H1 (cell line): ENCODE results near the gene WASF3. TPM values are rescaled to one million over a fixed set of nuclear protein-coding genes. Genes with fewer than 3 reads are reported as not detected.
"Not testable (repeated sequence)": the region's sequence is repeated elsewhere in the genome, so short reads cannot be mapped to it uniquely, and the experiment has no call there.

Experiments
- CTCF ChIA-PET: fragments of 300-600 bp; sonication (Branson Sonifier 250); formaldehyde crosslinking; loops from one replicate; lab custom pipeline; 2021; ENCODE audit not compliant: partially characterized antibody; lab: Charles Lee
- POLR2A ChIA-PET: fragments of 300-600 bp; sonication (Branson Sonifier 250); formaldehyde crosslinking; loops from one replicate; lab custom pipeline; 2021; ENCODE audit warnings: inconsistent platforms; ENCODE audit not compliant: partially characterized antibody; lab: Charles Lee
- DNase-seq, 2 experiments: peaks; one replicate each; pipeline versions ENCODE4 v3.0.0 to v3.0.0-alpha.2; 2010 to 2022; ENCODE audit warnings: low spot score in 2 of 2, low read depth in 1 of 2, mixed read lengths in 1 of 2
- FAIRE-seq: peaks from 2 replicates; lab custom pipeline; 2011; peaks lifted over from hg19 to GRCh38; lab: Jason Lieb, UNC
- H2AFZ ChIP-seq: 2 replicates; pipeline ENCODE4 v1.8.1; 2012; ENCODE audit warnings: low read length, inconsistent platforms
- H2AK5ac ChIP-seq: 2 replicates; pipeline ENCODE4 v1.6.1; 2013; ENCODE audit warnings: low read depth, low read length
- H2BK120ac ChIP-seq: replicated peaks from 2 replicates; pipeline ENCODE3; 2013; ENCODE audit warnings: low read depth, low read length, inconsistent platforms
- H2BK12ac ChIP-seq: 2 replicates; pipeline ENCODE4 v1.6.1; 2013; ENCODE audit warnings: low read depth, low read length
- H2BK15ac ChIP-seq: 2 replicates; pipeline ENCODE4 v1.6.1; 2013; ENCODE audit warnings: low read length
- H2BK20ac ChIP-seq: 2 replicates; pipeline ENCODE4 v1.6.1; 2013; ENCODE audit warnings: low read length
- H2BK5ac ChIP-seq: 2 replicates; pipeline ENCODE4 v1.6.1; 2013; ENCODE audit warnings: low read depth, low read length
- H3K14ac ChIP-seq: 2 replicates; pipeline ENCODE4 v1.6.1; 2013; ENCODE audit warnings: inconsistent platforms; ENCODE audit not compliant: insufficient read length
- H3K18ac ChIP-seq: 2 replicates; pipeline ENCODE4 v1.6.1; 2013; ENCODE audit warnings: low read length; ENCODE audit errors: extremely low read depth
- H3K23ac ChIP-seq: 2 replicates; pipeline ENCODE4 v1.6.1; 2013; ENCODE audit warnings: inconsistent platforms; ENCODE audit not compliant: insufficient read length
- H3K23me2 ChIP-seq: 2 replicates; pipeline ENCODE4 v1.6.1; 2013; ENCODE audit warnings: low read depth, low read length
- H3K27ac ChIP-seq: 2 replicates; pipeline ENCODE4 v1.6.1; 2011; ENCODE audit warnings: low read depth, low read length, inconsistent platforms
- H3K27me3 ChIP-seq, 4 experiments: replicated peaks in 1 of 4; 1 replicate in 1 of 4; 2 replicates in 3 of 4; pipeline versions ENCODE4 v1.6.1 to v1.8.1; 2011 to 2013; ENCODE audit warnings: low read length in 3 of 4, mild to moderate bottlenecking in 3 of 4, inconsistent platforms in 2 of 4, mixed read lengths in 2 of 4, moderate library complexity in 1 of 4; ENCODE audit not compliant: control insufficient read depth in 3 of 4, insufficient read depth in 3 of 4; ENCODE audit errors: extremely low read depth in 1 of 4
- H3K36me3 ChIP-seq, 4 experiments: 2 replicates each; pipeline versions ENCODE4 v1.6.1 to v1.8.1; 2011 to 2013; ENCODE audit warnings: mild to moderate bottlenecking in 4 of 4, low read length in 3 of 4, moderate library complexity in 2 of 4, control low read depth in 1 of 4, inconsistent platforms in 1 of 4; ENCODE audit not compliant: insufficient read depth in 4 of 4, control insufficient read depth in 2 of 4
- H3K4ac ChIP-seq: replicated peaks from 2 replicates; pipeline ENCODE3; 2013; ENCODE audit warnings: low read length, low read depth, mixed read lengths, inconsistent platforms; ENCODE audit not compliant: insufficient read length
- H3K4me1 ChIP-seq, 4 experiments: replicated peaks in 1 of 4; 1 replicate in 1 of 4; 2 replicates in 3 of 4; pipeline versions ENCODE4 v1.6.1 to v1.8.1; 2011 to 2013; ENCODE audit warnings: low read length in 3 of 4, inconsistent platforms in 2 of 4, mixed read lengths in 1 of 4; ENCODE audit not compliant: insufficient read depth in 4 of 4, control insufficient read depth in 3 of 4
- H3K4me2 ChIP-seq, 2 experiments: 2 replicates each; pipeline versions ENCODE4 v1.6.1 to v1.8.1; 2011 to 2013; ENCODE audit warnings: low read depth in 2 of 2, low read length in 2 of 2, control low read depth in 1 of 2, inconsistent platforms in 1 of 2, mild to moderate bottlenecking in 1 of 2; ENCODE audit not compliant: insufficient read depth in 1 of 2
- H3K4me3 ChIP-seq, 4 experiments: fragments of 200-600, 300-600 bp in 1 of 4; sonication (generic), shearing (Covaris generic), sonication (Bioruptor Twin) in 1 of 4; 2 replicates each; pipeline versions ENCODE4 v1.5.1 to v1.8.1; 2011 to 2016; ENCODE audit warnings: low read length in 4 of 4, low read depth in 3 of 4, control low read depth in 2 of 4, inconsistent platforms in 2 of 4, mild to moderate bottlenecking in 2 of 4, mixed read lengths in 1 of 4, moderate library complexity in 1 of 4; ENCODE audit not compliant: insufficient read depth in 2 of 4; ENCODE audit errors: extremely low read depth in 1 of 4
- H3K56ac ChIP-seq: replicated peaks from 2 replicates; pipeline ENCODE3; 2013; ENCODE audit warnings: low read depth, mild to moderate bottlenecking, mixed read lengths, low read length, inconsistent platforms; ENCODE audit not compliant: insufficient read length
- H3K79me1 ChIP-seq: 2 replicates; pipeline ENCODE4 v1.6.1; 2013; ENCODE audit warnings: low read depth, low read length, control low read depth
- H3K79me2 ChIP-seq, 2 experiments: 2 replicates each; pipeline versions ENCODE4 v1.6.1 to v1.8.1; 2012 to 2013; ENCODE audit warnings: low read length in 2 of 2, mild to moderate bottlenecking in 2 of 2, inconsistent platforms in 1 of 2; ENCODE audit not compliant: insufficient read depth in 2 of 2, control insufficient read depth in 1 of 2
- H3K9ac ChIP-seq, 4 experiments: replicated peaks in 1 of 4; 1 replicate in 1 of 4; 2 replicates in 3 of 4; pipeline versions ENCODE4 v1.6.1 to v1.8.1; 2011 to 2013; ENCODE audit warnings: low read depth in 3 of 4, low read length in 3 of 4, control low read depth in 2 of 4, mild to moderate bottlenecking in 2 of 4, moderate library complexity in 2 of 4, inconsistent platforms in 1 of 4; ENCODE audit errors: extremely low read depth in 1 of 4
- H3K9me3 ChIP-seq, 2 experiments: 2 replicates each; pipeline versions ENCODE4 v1.6.1 to v1.8.1; 2012 to 2013; ENCODE audit warnings: mild to moderate bottlenecking in 2 of 2, moderate library complexity in 2 of 2, control low read depth in 1 of 2, inconsistent platforms in 1 of 2, low read depth in 1 of 2, low read length in 1 of 2, mixed read lengths in 1 of 2; ENCODE audit not compliant: insufficient read depth in 2 of 2
- H4K20me1 ChIP-seq, 2 experiments: replicated peaks in 1 of 2; 2 replicates each; pipeline versions ENCODE3 to v1.8.1; 2011 to 2013; ENCODE audit warnings: inconsistent platforms in 2 of 2, low read length in 2 of 2, mild to moderate bottlenecking in 1 of 2; ENCODE audit not compliant: insufficient read depth in 2 of 2, control insufficient read depth in 1 of 2
- H4K5ac ChIP-seq: 2 replicates; pipeline ENCODE4 v1.6.1; 2013; ENCODE audit warnings: low read length, low read depth, mixed read lengths, inconsistent platforms; ENCODE audit not compliant: insufficient read length
- H4K8ac ChIP-seq: 2 replicates; pipeline ENCODE4 v1.8.0; 2013; ENCODE audit warnings: mild to moderate bottlenecking, moderate library complexity, low read length, inconsistent platforms; ENCODE audit not compliant: insufficient read depth; ENCODE audit errors: extremely low read depth
- H4K91ac ChIP-seq: replicated peaks from 2 replicates; pipeline ENCODE3; 2013; ENCODE audit warnings: low read length, mixed read lengths, inconsistent platforms; ENCODE audit not compliant: insufficient read length
- KDM4A ChIP-seq: IDR thresholded peaks from one replicate; pipeline ENCODE4 v1.7.1; 2012; ENCODE audit warnings: low read depth, mild to moderate bottlenecking, moderate library complexity, low read length, inconsistent platforms; ENCODE audit not compliant: severe bottlenecking
- WGBS, 2 experiments: shearing (Covaris generic) in 1 of 2; methylation state at CpG; one replicate each; pipeline versions ENCODE4 v1.1.6 to v1.1.7; 2013 to 2015; ENCODE audit warnings: low lambda C conversion rate in 2 of 2, mixed read lengths in 2 of 2, inconsistent platforms in 1 of 2, low coverage in 1 of 2, missing lambda C conversion rate in 1 of 2; ENCODE audit not compliant: insufficient replicate concordance in 2 of 2, insufficient coverage in 1 of 2, insufficient read length in 1 of 2; ENCODE audit errors: extremely low coverage in 1 of 2, missing lambda C conversion rate in 1 of 2; 5-methylcytosine and 5-hydroxymethylcytosine counted together
- polyA plus RNA-seq, 7 experiments: library from polyadenylated mRNA; depleted of rRNA in 3 of 7; stranded (reverse) in 5 of 7; unstranded in 2 of 7; fragments of >200 nt in 5 of 7; fragments of 200-250 nt in 2 of 7; gene quantifications; 1 replicate in 5 of 7; 2 replicates in 1 of 7; 4 replicates in 1 of 7; pipeline versions ENCODE4 v1.2.1 to v1.2.3, GENCODE V29; 2011 to 2013; ENCODE audit warnings: missing spikeins in 2 of 7, mixed read lengths in 2 of 7
- total RNA-seq: library from RNA; stranded (reverse); fragmentation: NEBNext Ultra II Directional; extraction: Animal tissue kit (Norgen Biotek cat#: 25700); gene quantifications from 2 replicates; pipeline ENCODE4 v1.2.1, GENCODE V29; 2021

Gene WASF3
- total and polyA plus RNA-seq, 2 of the 8 experiments (the other 6 are each of a cell fraction or from before 2014, with no cell fraction given) = 18.7 to 39.8 TPM

DNA sequence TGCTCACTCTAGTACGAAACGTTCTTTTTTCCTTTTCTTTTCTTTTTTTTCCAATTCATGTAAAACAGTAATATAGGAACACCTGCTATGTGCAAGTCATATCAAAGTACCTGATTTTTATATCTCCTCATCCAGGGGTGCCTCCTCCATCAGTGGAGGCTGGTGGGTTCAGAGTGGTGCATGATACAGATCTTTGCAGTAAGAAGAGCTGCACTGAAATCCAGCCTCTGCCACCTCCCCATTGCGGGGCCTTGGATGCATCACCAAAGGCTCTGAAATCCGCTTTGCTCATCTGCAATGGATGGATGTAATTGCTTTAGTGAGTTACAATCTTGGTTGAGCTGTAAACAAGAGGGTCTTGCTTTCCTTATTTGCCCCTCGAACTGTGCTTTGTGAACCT is 164.8 kb downstream of the WASF3 start:
- Histone ChIP-seq H2BK120ac (no peak overlapping the region), H3K23ac (no peak overlapping the region), H3K27ac (no peak overlapping the region), H3K14ac (no peak overlapping the region), H3K9ac (no peak overlapping the region), H3K56ac (no peak overlapping the region), H2BK5ac (no peak overlapping the region), H3K9me3 (peaks cover 0 to 6% of the 10 kb centered on the region in 2 experiments; a peak in 1 of 4 replicates), H2AFZ (no peak overlapping the region), H3K23me2 (0 out of 2 replicates have a peak, but pooled peaks cover 2% of the 10 kb centered on the region), H2AK5ac (no peak overlapping the region), H3K4ac (no peak overlapping the region), H4K91ac (no peak overlapping the region), H4K20me1 (no peaks in the 10 kb centered on the region), H2BK12ac (no peak overlapping the region), H2BK15ac (no peak overlapping the region), H3K79me1 (no peaks in the 10 kb centered on the region), H3K4me1 (no peaks in the 10 kb centered on the region), H4K5ac (no peak overlapping the region), H3K4me3 (no peak overlapping the region), H3K36me3 (no peaks in the 10 kb centered on the region; a peak in 1 of 8 replicates), H3K27me3 (no peaks in the 10 kb centered on the region), H3K4me2 (no peak overlapping the region), H3K79me2 (no peaks in the 10 kb centered on the region), H4K8ac (no peak overlapping the region), H3K18ac (no peak overlapping the region), H2BK20ac (no peak overlapping the region)
- ChIA-PET POLR2A (no interaction called here), CTCF (interaction anchor here (1.8 to 5.8 kb wide), 2 partner anchors 16 to 151 kb away, joined by 5 to 38 read pairs; no protein-coding TSS in a partner anchor)
- no peak for DNase-seq
- WGBS, 2 experiments = 94% methylated on average over 5 of the region's 5 CpGs; no CpG with 5 or more reads in 1 of the 2 experiments
- TF ChIP-seq KDM4A = no peak
- FAIRE-seq = no peak

- H3K27me3 ChIP-seq, H3K36me3 ChIP-seq, H3K14ac ChIP-seq, H3K23me2 ChIP-seq, H3K79me1 ChIP-seq, H3K4me3 ChIP-seq, H4K5ac ChIP-seq, H3K23ac ChIP-seq, H2BK15ac ChIP-seq, H3K18ac ChIP-seq, H4K20me1 ChIP-seq, H2BK12ac ChIP-seq, H3K79me2 ChIP-seq, CTCF ChIA-PET, H2BK120ac ChIP-seq, H4K8ac ChIP-seq, H2BK5ac ChIP-seq, H3K56ac ChIP-seq, H3K4ac ChIP-seq, H2AFZ ChIP-seq, H3K4me1 ChIP-seq, DNase-seq, H4K91ac ChIP-seq, H3K9ac ChIP-seq, POLR2A ChIA-PET, H3K4me2 ChIP-seq, H2AK5ac ChIP-seq, H2BK20ac ChIP-seq, FAIRE-seq, H3K9me3 ChIP-seq, H3K27ac ChIP-seq: not testable (repeated sequence)
- no CpG with 5 or more reads among the region's 31 CpGs for WGBS, 2 experiments
Measured at GRCh38 chr13:26723620-26724019, 166.1 kb downstream of the WASF3 start.
